Adrenal gland (tissue), 12 donors: ENCODE measurements around the gene CELA1. TPM values are rescaled to one million over a fixed set of nuclear protein-coding genes. Genes with fewer than 3 reads are reported as not detected.
"Not testable (repeated sequence)": the region's sequence is repeated elsewhere in the genome, so short reads cannot be mapped to it uniquely, and the experiment has no call there.

Experiments used
- DNase-seq, 7 donors: peaks; one replicate each; pipeline ENCODE4 v3.0.0-alpha.2; 2019 to 2020
- H3K27ac ChIP-seq, 5 donors: fragments of 200-600 bp; sonication (generic) in 4 of 5; 1 replicate in 3 of 5; 2 replicates in 2 of 5; pipeline versions ENCODE4 v1.5.1 to v1.8.0; 2016 to 2020; ENCODE audit warnings: mild to moderate bottlenecking in 1 of 5
- H3K27me3 ChIP-seq: fragments of 200-600 bp; 2 replicates; pipeline ENCODE4 v1.8.0; 2021
- H3K36me3 ChIP-seq, 2 donors: fragments of 200-600 bp; replicated peaks in 1 of 2; 1 replicate in 1 of 2; 2 replicates in 1 of 2; pipeline versions ENCODE4 v1.5.1 to v1.8.0; 2018 to 2022
- H3K4me1 ChIP-seq, 2 donors: fragments of 200-600 bp; replicated peaks in 1 of 2; 1 replicate in 1 of 2; 2 replicates in 1 of 2; pipeline versions ENCODE4 v1.5.1 to v1.8.0; 2018 to 2021
- H3K4me3 ChIP-seq, 4 donors: fragments of 200-600 bp; sonication (generic) in 3 of 4; one replicate each; pipeline ENCODE4 v1.5.1; 2016 to 2018
- H3K9me3 ChIP-seq, 3 donors: fragments of 200-600 bp; sonication (generic) in 1 of 3; replicated peaks in 1 of 3; 1 replicate in 2 of 3; 2 replicates in 1 of 3; pipeline versions ENCODE4 v1.5.1 to v1.8.0; 2016 to 2021
- POLR2A ChIP-seq, 2 donors: fragments of 450-650 bp; IDR thresholded peaks; one replicate each; pipeline ENCODE4 v1.6.1; 2017; ENCODE audit warnings: antibody characterized with exemption in 2 of 2, mild to moderate bottlenecking in 2 of 2, moderate library complexity in 1 of 2
- WGBS, 4 donors: extraction: QIAGEN DNeasy Blood & Tissue Kit in 2 of 4; methylation state at CpG; one replicate each; pipeline versions ENCODE4 v1.1.5 to v1.1.7; 2013 to 2017; 5-methylcytosine and 5-hydroxymethylcytosine counted together
- intact Hi-C, 2 donors: fragments of 100-400 bp; cut with DNase I; formaldehyde crosslinking; loops; one replicate each; pipeline versions ENCODE4 v1.14.1 to v1.15.0; 2022 to 2023
- polyA plus RNA-seq, 3 donors: library from polyadenylated mRNA; stranded (reverse); fragments of 200-250 nt in 2 of 3; fragments of 350-450 nt in 1 of 3; fragmentation: Illumina TruSeq in 1 of 3; extraction: RNeasy Lipid Tissue Mini Kit (QIAGEN cat#74804) in 1 of 3; gene quantifications; one replicate each; pipeline ENCODE4 v1.2.3, GENCODE V29; 2013 to 2014
- total RNA-seq, 9 donors: library from RNA; depleted of rRNA in 4 of 9; stranded (reverse); fragments of >200 nt in 4 of 9; fragments of 120-200 nt in 1 of 9; fragmentation: NEBNext Ultra II Directional in 1 of 9; extraction: Animal tissue kit (Norgen Biotek cat#: 25700) in 1 of 9; gene quantifications; one replicate each; pipeline versions ENCODE4 v1.1.0 to v1.2.4, GENCODE V29; 2013 to 2023
- TF ChIP-seq, protein P1 (sequence below), 6 experiments: fragments of 450-650 bp in 4 of 6; fragments of 200-600 bp in 2 of 6; sonication (generic) in 1 of 6; IDR thresholded peaks; 1 replicate in 5 of 6; 2 replicates in 1 of 6; pipeline versions ENCODE4 v1.5.1 to v1.8.0; 2016 to 2021; ENCODE audit warnings: antibody characterized with exemption in 6 of 6, mild to moderate bottlenecking in 2 of 6, moderate library complexity in 1 of 6
- donor health status: healthy with polysubstance abuse.
- donor health status: Bipolar disorder and iron deficiency.
- donor health status: DM: yes; HTN: yes; CAD: no.
- donor health status: DM: no; HTN: no; CAD: no.
- donor health status: DM: no; HTN: no; CAD: no.
- donor health status: DM: yes; HTN: yes; CAD: no.

Gene CELA1
- total and polyA plus RNA-seq, 12 donors, result 0.11 to 9.4 (median 1.1) TPM; not detected in 1

- WGBS, 4 donors, result 80 to 90% (median 87%) methylated on average over 5 of the region's 5 CpGs
- DNase-seq, result no peak
- H3K9me3 ChIP-seq, result no peaks in the 10 kb centered on the region
- intact Hi-C loops, result no loop called here
- TF ChIP-seq, protein P1, sequence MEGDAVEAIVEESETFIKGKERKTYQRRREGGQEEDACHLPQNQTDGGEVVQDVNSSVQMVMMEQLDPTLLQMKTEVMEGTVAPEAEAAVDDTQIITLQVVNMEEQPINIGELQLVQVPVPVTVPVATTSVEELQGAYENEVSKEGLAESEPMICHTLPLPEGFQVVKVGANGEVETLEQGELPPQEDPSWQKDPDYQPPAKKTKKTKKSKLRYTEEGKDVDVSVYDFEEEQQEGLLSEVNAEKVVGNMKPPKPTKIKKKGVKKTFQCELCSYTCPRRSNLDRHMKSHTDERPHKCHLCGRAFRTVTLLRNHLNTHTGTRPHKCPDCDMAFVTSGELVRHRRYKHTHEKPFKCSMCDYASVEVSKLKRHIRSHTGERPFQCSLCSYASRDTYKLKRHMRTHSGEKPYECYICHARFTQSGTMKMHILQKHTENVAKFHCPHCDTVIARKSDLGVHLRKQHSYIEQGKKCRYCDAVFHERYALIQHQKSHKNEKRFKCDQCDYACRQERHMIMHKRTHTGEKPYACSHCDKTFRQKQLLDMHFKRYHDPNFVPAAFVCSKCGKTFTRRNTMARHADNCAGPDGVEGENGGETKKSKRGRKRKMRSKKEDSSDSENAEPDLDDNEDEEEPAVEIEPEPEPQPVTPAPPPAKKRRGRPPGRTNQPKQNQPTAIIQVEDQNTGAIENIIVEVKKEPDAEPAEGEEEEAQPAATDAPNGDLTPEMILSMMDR (IDR thresholded peaks at IDR 0.05), result no peak
- TF ChIP-seq POLR2A (IDR thresholded peaks at IDR 0.05), result no peak
- no peak overlapping the region for H3K27ac ChIP-seq
- no peak overlapping the region for H3K4me3 ChIP-seq
- H3K27me3 ChIP-seq, result no peaks in the 10 kb centered on the region
- H3K36me3 ChIP-seq, result no peaks in the 10 kb centered on the region
- H3K4me1 ChIP-seq, result no peaks in the 10 kb centered on the region
Measured at GRCh38 chr12:51295651-51296050, 50.8 kb downstream of the CELA1 start.

- H3K4me3 ChIP-seq, H3K27ac ChIP-seq, H3K36me3 ChIP-seq, H3K27me3 ChIP-seq, H3K4me1 ChIP-seq, DNase-seq, intact Hi-C loops, H3K9me3 ChIP-seq: not testable (repeated sequence)
- WGBS, 4 donors, result 85 to 90% (median 87%) methylated on average over 10 of the region's 10 CpGs
Measured at GRCh38 chr12:51294097-51294496, 52.4 kb downstream of the CELA1 start.

DNA sequence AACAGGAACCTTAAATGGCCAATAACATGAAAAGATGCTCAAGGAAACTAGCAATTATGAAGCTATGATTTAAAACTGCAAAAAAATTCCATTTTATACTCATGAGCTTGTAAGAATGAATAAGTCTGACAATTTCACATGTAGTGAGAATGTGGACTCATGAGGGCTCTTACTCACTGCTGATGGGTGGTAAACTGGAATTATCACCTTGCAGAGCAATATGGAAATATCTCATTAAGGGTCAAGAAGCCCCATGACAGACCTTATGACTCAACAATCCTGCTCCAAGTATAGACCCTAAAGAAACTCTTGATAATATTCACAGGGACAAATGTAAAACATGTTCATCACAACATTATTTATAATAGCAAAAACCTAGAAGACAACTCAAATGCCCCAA is 52.8 kb downstream of the CELA1 start:
- H3K27me3 ChIP-seq, result no peaks in the 10 kb centered on the region
- intact Hi-C loops, result no loop called here
- H3K4me1 ChIP-seq, result no peaks in the 10 kb centered on the region
- H3K9me3 ChIP-seq, result no peaks in the 10 kb centered on the region
- no peak overlapping the region for H3K27ac ChIP-seq
- H3K4me3 ChIP-seq, result no peak overlapping the region
- DNase-seq, result no peak
- no peak for TF ChIP-seq POLR2A (IDR thresholded peaks at IDR 0.05)
- no peaks in the 10 kb centered on the region for H3K36me3 ChIP-seq

- H3K27ac ChIP-seq, H3K36me3 ChIP-seq, H3K4me3 ChIP-seq, intact Hi-C loops, H3K4me1 ChIP-seq, H3K27me3 ChIP-seq, H3K9me3 ChIP-seq: not testable (repeated sequence)
- WGBS, 4 donors, result 80 to 89% (median 82%) methylated on average over 8 to 9 of the region's 9 CpGs
- DNase-seq, result peak in 6 of 7 donors; percentile 16 to 56 (median 27)
Measured at GRCh38 chr12:51291603-51292513, 54.6 kb downstream of the CELA1 start.

- 80 to 90% (median 85%) methylated on average over 1 of the region's 1 CpG for WGBS, 4 donors
- no peak overlapping the region for H3K4me3 ChIP-seq
- H3K4me1 ChIP-seq, result no peaks in the 10 kb centered on the region
- H3K27me3 ChIP-seq, result no peaks in the 10 kb centered on the region
- intact Hi-C loops, result no loop called here
- no peak for DNase-seq
- no peaks in the 10 kb centered on the region for H3K36me3 ChIP-seq
- H3K9me3 ChIP-seq, result no peaks in the 10 kb centered on the region
- no peak overlapping the region for H3K27ac ChIP-seq
- TF ChIP-seq POLR2A (IDR thresholded peaks at IDR 0.05), result no peak
- TF ChIP-seq, protein P1 (IDR thresholded peaks at IDR 0.05), result no peak
Measured at GRCh38 chr12:51285843-51286242, 60.6 kb downstream of the CELA1 start.
